HepG2 (cell line): Measurements from ENCODE around the gene TNXB. TPM values are rescaled to one million over a fixed set of nuclear protein-coding genes. Genes with fewer than 3 reads are reported as not detected.

ENCODE experiments used
- ELF4 ChIP-seq: sonication (generic); formaldehyde crosslinking; IDR thresholded peaks from 2 replicates; pipeline ENCODE4 v1.5.0; 2020; ENCODE audit warnings: missing genetic modification reagents, mild to moderate bottlenecking, moderate library complexity, borderline replicate concordance
- HNF1B ChIP-seq: sonication (generic); formaldehyde crosslinking; IDR thresholded peaks from 2 replicates; pipeline ENCODE4 v1.5.1; 2020; ENCODE audit warnings: mild to moderate bottlenecking, moderate library complexity, missing genetic modification reagents
- MIER3 ChIP-seq: IDR thresholded peaks from 2 replicates; pipeline ENCODE4 v1.6.1; 2016; ENCODE audit warnings: missing compliant biosample characterization, borderline replicate concordance
- MYNN ChIP-seq: sonication (generic); formaldehyde crosslinking; IDR thresholded peaks from 2 replicates; pipeline ENCODE4 v1.4.0; 2020; ENCODE audit warnings: mild to moderate bottlenecking, low read depth, missing genetic modification reagents
- NCOA5 ChIP-seq: sonication (generic); formaldehyde crosslinking; IDR thresholded peaks from 2 replicates; pipeline ENCODE4 v1.4.0; 2020; ENCODE audit warnings: missing genetic modification reagents
- POGK ChIP-seq: sonication (generic); formaldehyde crosslinking; conservative IDR thresholded peaks from 2 replicates; pipeline ENCODE4 v1.8.0; 2022; ENCODE audit warnings: mild to moderate bottlenecking, moderate library complexity, missing genetic modification reagents
- RARG ChIP-seq: sonication (generic); formaldehyde crosslinking; IDR thresholded peaks from 2 replicates; pipeline ENCODE4 v1.4.0; 2020; ENCODE audit warnings: low read depth, mild to moderate bottlenecking, missing genetic modification reagents
- SOX6 ChIP-seq, 2 experiments: fragments of 450-650 bp in 1 of 2; sonication (generic) in 1 of 2; formaldehyde crosslinking in 1 of 2; IDR thresholded peaks; 2 replicates each; pipeline versions ENCODE4 v1.4.0 to v1.6.1; 2017 to 2020; ENCODE audit warnings: antibody characterized with exemption in 1 of 2, mild to moderate bottlenecking in 1 of 2, missing genetic modification reagents in 1 of 2
- ZNF160 ChIP-seq: sonication (generic); formaldehyde crosslinking; IDR thresholded peaks from 2 replicates; pipeline ENCODE4 v1.8.0; 2022; ENCODE audit warnings: mild to moderate bottlenecking, inconsistent platforms, missing genetic modification reagents
- ZNF331 ChIP-seq: sonication (generic); formaldehyde crosslinking; IDR thresholded peaks from 2 replicates; pipeline ENCODE4 v1.4.0; 2020; ENCODE audit warnings: missing genetic modification reagents
- ZNF350 ChIP-seq: sonication (generic); formaldehyde crosslinking; IDR thresholded peaks from 2 replicates; pipeline ENCODE4 v1.4.0; 2020; ENCODE audit warnings: mild to moderate bottlenecking, low read depth, missing genetic modification reagents, borderline replicate concordance
- ZNF564 ChIP-seq: sonication (generic); formaldehyde crosslinking; IDR thresholded peaks from 2 replicates; pipeline ENCODE4 v1.8.1; 2023; ENCODE audit warnings: mild to moderate bottlenecking, missing genetic modification reagents
- ZNF75D ChIP-seq: sonication (generic); formaldehyde crosslinking; IDR thresholded peaks from 2 replicates; pipeline ENCODE4 v1.8.1; 2023; ENCODE audit warnings: missing genetic modification reagents, mild to moderate bottlenecking, borderline replicate concordance
- polyA plus RNA-seq, 8 experiments: library from polyadenylated mRNA; depleted of rRNA in 3 of 8; stranded (reverse) in 7 of 8; unstranded in 1 of 8; fragments of >200 nt; fragmentation: Illumina TruSeq in 4 of 8; extraction: Trizol in 4 of 8; gene quantifications; 2 replicates each; pipeline versions ENCODE4 v1.2.1 to v1.2.3, GENCODE V29; 2011 to 2016; ENCODE audit warnings: low read depth in 4 of 8, missing spikeins in 1 of 8, mixed read lengths in 1 of 8; ENCODE audit not compliant: insufficient read depth in 1 of 8
- total RNA-seq, 5 experiments: library from RNA; depleted of rRNA; stranded (reverse); fragments of >200 nt; fragmentation: Illumina TruSeq; extraction: Trizol; gene quantifications; 2 replicates each; pipeline ENCODE4 v1.2.3, GENCODE V29; 2016; ENCODE audit warnings: low read depth in 1 of 5
- TF ChIP-seq, protein P1 (sequence below): sonication (generic); formaldehyde crosslinking; IDR thresholded peaks from 2 replicates; pipeline ENCODE4 v1.4.0; 2020; ENCODE audit warnings: mild to moderate bottlenecking, missing genetic modification reagents
- TF ChIP-seq, protein P2 (sequence below): sonication (generic); formaldehyde crosslinking; IDR thresholded peaks from 2 replicates; pipeline ENCODE4 v1.8.0; 2022; ENCODE audit warnings: mild to moderate bottlenecking, missing genetic modification reagents
- TF ChIP-seq, protein P3 (sequence below): IDR thresholded peaks from 2 replicates; pipeline ENCODE4 v1.6.1; 2012; ENCODE audit warnings: low read length, improper control_type of control experiment

The TNXB gene
- total and polyA plus RNA-seq, 2 of the 13 experiments (the other 11 are each of a cell fraction or from before 2014, with no cell fraction given) = 1.6 to 2.7 TPM

- TF ChIP-seq, protein P1, sequence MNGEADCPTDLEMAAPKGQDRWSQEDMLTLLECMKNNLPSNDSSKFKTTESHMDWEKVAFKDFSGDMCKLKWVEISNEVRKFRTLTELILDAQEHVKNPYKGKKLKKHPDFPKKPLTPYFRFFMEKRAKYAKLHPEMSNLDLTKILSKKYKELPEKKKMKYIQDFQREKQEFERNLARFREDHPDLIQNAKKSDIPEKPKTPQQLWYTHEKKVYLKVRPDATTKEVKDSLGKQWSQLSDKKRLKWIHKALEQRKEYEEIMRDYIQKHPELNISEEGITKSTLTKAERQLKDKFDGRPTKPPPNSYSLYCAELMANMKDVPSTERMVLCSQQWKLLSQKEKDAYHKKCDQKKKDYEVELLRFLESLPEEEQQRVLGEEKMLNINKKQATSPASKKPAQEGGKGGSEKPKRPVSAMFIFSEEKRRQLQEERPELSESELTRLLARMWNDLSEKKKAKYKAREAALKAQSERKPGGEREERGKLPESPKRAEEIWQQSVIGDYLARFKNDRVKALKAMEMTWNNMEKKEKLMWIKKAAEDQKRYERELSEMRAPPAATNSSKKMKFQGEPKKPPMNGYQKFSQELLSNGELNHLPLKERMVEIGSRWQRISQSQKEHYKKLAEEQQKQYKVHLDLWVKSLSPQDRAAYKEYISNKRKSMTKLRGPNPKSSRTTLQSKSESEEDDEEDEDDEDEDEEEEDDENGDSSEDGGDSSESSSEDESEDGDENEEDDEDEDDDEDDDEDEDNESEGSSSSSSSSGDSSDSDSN = peak; percentile 51
- TF ChIP-seq POGK (CRISPR knock-in tag) (peak; percentile 96), MIER3 (CRISPR knock-in tag) (peak; percentile 46; the same call in 1 of the 2 replicates), ELF4 (CRISPR knock-in tag) (no peak), NCOA5 (CRISPR knock-in tag) (0 out of 2 replicates have a peak, but pooled peaks have one; percentile 43), ZNF350 (CRISPR knock-in tag) (0 out of 2 replicates have a peak, but pooled peaks have one; percentile 48), ZNF75D (no peak), ZNF564 (CRISPR knock-in tag) (no peak), RARG (no peak), MYNN (no peak), ZNF331 (CRISPR knock-in tag) (peak; percentile 98), HNF1B (CRISPR knock-in tag) (peak; percentile 22; the same call in 1 of the 2 replicates), SOX6 (IDR thresholded peaks at IDR 0.05) (no peak), SOX6 (CRISPR knock-in tag; IDR thresholded peaks at IDR 0.05) (peak; percentile 47), ZNF160 (CRISPR knock-in tag) (peak; percentile 87; the same call in 1 of the 2 replicates)
- TF ChIP-seq, protein P2, sequence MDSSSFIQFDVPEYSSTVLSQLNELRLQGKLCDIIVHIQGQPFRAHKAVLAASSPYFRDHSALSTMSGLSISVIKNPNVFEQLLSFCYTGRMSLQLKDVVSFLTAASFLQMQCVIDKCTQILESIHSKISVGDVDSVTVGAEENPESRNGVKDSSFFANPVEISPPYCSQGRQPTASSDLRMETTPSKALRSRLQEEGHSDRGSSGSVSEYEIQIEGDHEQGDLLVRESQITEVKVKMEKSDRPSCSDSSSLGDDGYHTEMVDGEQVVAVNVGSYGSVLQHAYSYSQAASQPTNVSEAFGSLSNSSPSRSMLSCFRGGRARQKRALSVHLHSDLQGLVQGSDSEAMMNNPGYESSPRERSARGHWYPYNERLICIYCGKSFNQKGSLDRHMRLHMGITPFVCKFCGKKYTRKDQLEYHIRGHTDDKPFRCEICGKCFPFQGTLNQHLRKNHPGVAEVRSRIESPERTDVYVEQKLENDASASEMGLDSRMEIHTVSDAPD = no peak
- TF ChIP-seq, protein P3, sequence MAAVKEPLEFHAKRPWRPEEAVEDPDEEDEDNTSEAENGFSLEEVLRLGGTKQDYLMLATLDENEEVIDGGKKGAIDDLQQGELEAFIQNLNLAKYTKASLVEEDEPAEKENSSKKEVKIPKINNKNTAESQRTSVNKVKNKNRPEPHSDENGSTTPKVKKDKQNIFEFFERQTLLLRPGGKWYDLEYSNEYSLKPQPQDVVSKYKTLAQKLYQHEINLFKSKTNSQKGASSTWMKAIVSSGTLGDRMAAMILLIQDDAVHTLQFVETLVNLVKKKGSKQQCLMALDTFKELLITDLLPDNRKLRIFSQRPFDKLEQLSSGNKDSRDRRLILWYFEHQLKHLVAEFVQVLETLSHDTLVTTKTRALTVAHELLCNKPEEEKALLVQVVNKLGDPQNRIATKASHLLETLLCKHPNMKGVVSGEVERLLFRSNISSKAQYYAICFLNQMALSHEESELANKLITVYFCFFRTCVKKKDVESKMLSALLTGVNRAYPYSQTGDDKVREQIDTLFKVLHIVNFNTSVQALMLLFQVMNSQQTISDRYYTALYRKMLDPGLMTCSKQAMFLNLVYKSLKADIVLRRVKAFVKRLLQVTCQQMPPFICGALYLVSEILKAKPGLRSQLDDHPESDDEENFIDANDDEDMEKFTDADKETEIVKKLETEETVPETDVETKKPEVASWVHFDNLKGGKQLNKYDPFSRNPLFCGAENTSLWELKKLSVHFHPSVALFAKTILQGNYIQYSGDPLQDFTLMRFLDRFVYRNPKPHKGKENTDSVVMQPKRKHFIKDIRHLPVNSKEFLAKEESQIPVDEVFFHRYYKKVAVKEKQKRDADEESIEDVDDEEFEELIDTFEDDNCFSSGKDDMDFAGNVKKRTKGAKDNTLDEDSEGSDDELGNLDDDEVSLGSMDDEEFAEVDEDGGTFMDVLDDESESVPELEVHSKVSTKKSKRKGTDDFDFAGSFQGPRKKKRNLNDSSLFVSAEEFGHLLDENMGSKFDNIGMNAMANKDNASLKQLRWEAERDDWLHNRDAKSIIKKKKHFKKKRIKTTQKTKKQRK = no peak
Observed at GRCh38 chr6:32087574-32088486, 21.3 kb downstream of the TNXB start (continued).
